Small intestine (tissue), 7 donors: Measurements from ENCODE around the gene CASKIN1. TPM values are rescaled to one million over a fixed set of nuclear protein-coding genes. Genes with fewer than 3 reads are reported as not detected.

Experiments used
- DNase-seq, 2 donors: peaks; one replicate each; pipeline versions ENCODE4 v3.0.0 to v3.0.0-alpha.2; 2013
- FAIRE-seq: peaks from 2 replicates; lab custom pipeline; 2012; peaks lifted over from hg19 to GRCh38; lab: Jason Lieb, UNC
- H3K27ac ChIP-seq, 3 donors: one replicate each; pipeline ENCODE4 v1.5.1; 2013; ENCODE audit warnings: low read length in 2 of 3, mild to moderate bottlenecking in 2 of 3, control low read depth in 1 of 3, inconsistent platforms in 1 of 3, low read depth in 1 of 3, moderate library complexity in 1 of 3
- H3K27me3 ChIP-seq, 3 donors: one replicate each; pipeline ENCODE4 v1.6.1; 2013; ENCODE audit warnings: low read length in 3 of 3, inconsistent platforms in 1 of 3; ENCODE audit not compliant: control insufficient read depth in 3 of 3, insufficient read depth in 3 of 3
- H3K36me3 ChIP-seq, 3 donors: one replicate each; pipeline ENCODE4 v1.6.1; 2013; ENCODE audit warnings: low read length in 3 of 3, inconsistent platforms in 1 of 3, low read depth in 1 of 3, mild to moderate bottlenecking in 1 of 3, moderate library complexity in 1 of 3; ENCODE audit not compliant: control insufficient read depth in 3 of 3, insufficient read depth in 2 of 3
- H3K4me1 ChIP-seq, 3 donors: one replicate each; pipeline ENCODE4 v1.6.1; 2013; ENCODE audit warnings: low read length in 2 of 3, inconsistent platforms in 1 of 3, low read depth in 1 of 3, mild to moderate bottlenecking in 1 of 3, moderate library complexity in 1 of 3; ENCODE audit not compliant: control insufficient read depth in 3 of 3, insufficient read depth in 2 of 3
- H3K4me3 ChIP-seq, 3 donors: one replicate each; pipeline ENCODE4 v1.5.1; 2013; ENCODE audit warnings: low read length in 3 of 3, control low read depth in 1 of 3, inconsistent platforms in 1 of 3, low read depth in 1 of 3, mild to moderate bottlenecking in 1 of 3, moderate library complexity in 1 of 3
- H3K9me3 ChIP-seq, 2 donors: one replicate each; pipeline ENCODE4 v1.6.1; 2013; ENCODE audit warnings: low read depth in 1 of 2, low read length in 1 of 2; ENCODE audit not compliant: control insufficient read depth in 2 of 2, insufficient read depth in 1 of 2
- WGBS, 3 donors: extraction: QIAGEN DNeasy Blood & Tissue Kit; methylation state at CpG; one replicate each; pipeline ENCODE4 v1.1.7; 2013; 5-methylcytosine and 5-hydroxymethylcytosine counted together
- polyA plus RNA-seq, 4 donors: library from polyadenylated mRNA; stranded (reverse) in 3 of 4; unstranded in 1 of 4; fragments of 200-250 nt in 3 of 4; fragments of 120-200 nt in 1 of 4; gene quantifications; one replicate each; pipeline versions ENCODE4 v1.2.1 to v1.2.3, GENCODE V29; 2013
- donor health status: healthy with polysubstance abuse.
- donor health status: control.
- donor health status: control.
- donor health status: Bipolar disorder and iron deficiency.
- donor health status: healthy.

The CASKIN1 gene
- polyA plus RNA-seq, 4 donors = 0.27 to 1.1 (median 0.51) TPM

- Histone ChIP-seq H3K4me1 (peaks cover 6 to 84% (median 26%) of the 10 kb centered on the region in 3 donors), H3K9me3 (no peaks in the 10 kb centered on the region), H3K27ac (peak overlapping the region; percentile 26 to 98 (median 90)), H3K4me3 (no peak overlapping the region), H3K27me3 (no peaks in the 10 kb centered on the region), H3K36me3 (peaks cover 0 to 70% (median 0%) of the 10 kb centered on the region in 3 donors)
- WGBS, 3 donors = 91 to 93% (median 93%) methylated on average over 10 of the region's 10 CpGs
- FAIRE-seq = no peak
- no peak for DNase-seq
Measured at GRCh38 chr16:2161911-2162310, 34.5 kb downstream of the CASKIN1 start.

- peaks cover 6 to 78% (median 29%) of the 10 kb centered on the region in 3 donors for H3K4me1 ChIP-seq
Measured at GRCh38 chr16:2160915-2161551, 35.4 kb downstream of the CASKIN1 start.

GRCh38 chr16:2159175-2159838 is 37.1 kb downstream of the CASKIN1 start:
- Histone ChIP-seq H3K27me3 (no peaks in the 10 kb centered on the region), H3K27ac (peak overlapping the region; percentile 5 to 80 (median 68)), H3K4me1 (peaks cover 6 to 73% (median 27%) of the 10 kb centered on the region in 3 donors), H3K4me3 (no peak overlapping the region), H3K9me3 (no peaks in the 10 kb centered on the region), H3K36me3 (peaks cover 0 to 60% (median 0%) of the 10 kb centered on the region in 3 donors)
- WGBS, 3 donors = 61 to 64% (median 63%) methylated on average over 20 to 24 of the region's 24 CpGs
- no peak for DNase-seq
- no peak for FAIRE-seq

More at GRCh38 chr16:2160915-2161551, 35.4 kb downstream of the CASKIN1 start:
- Histone ChIP-seq H3K36me3 (peaks cover 0 to 61% (median 0%) of the 10 kb centered on the region in 3 donors), H3K9me3 (no peaks in the 10 kb centered on the region), H3K4me3 (no peak overlapping the region), H3K27ac (peak overlapping the region in 2 of 3 donors; percentile 42 to 44), H3K27me3 (no peaks in the 10 kb centered on the region)
- FAIRE-seq (no peak), DNase-seq (peak; percentile 33 to 41)
- WGBS, 3 donors = 38 to 48% (median 47%) methylated on average over 16 to 20 of the region's 20 CpGs

- FAIRE-seq (no peak), DNase-seq (no peak)
Measured at GRCh38 chr16:2158262-2158638, 38.2 kb downstream of the CASKIN1 start.

GRCh38 chr16:2157480-2158261 is 38.7 kb downstream of the CASKIN1 start:
- no peaks in the 10 kb centered on the region for H3K27me3 ChIP-seq
- peaks cover 2 to 64% (median 25%) of the 10 kb centered on the region in 3 donors for H3K4me1 ChIP-seq
- peak overlapping the region in 1 of 3 donors; percentile 26 for H3K4me3 ChIP-seq
- H3K9me3 ChIP-seq = no peaks in the 10 kb centered on the region
- DNase-seq = peak; percentile 60 to 81
- FAIRE-seq = no peak
- peak overlapping the region; percentile 9 to 46 (median 46) for H3K27ac ChIP-seq
- peaks cover 0 to 65% (median 0%) of the 10 kb centered on the region in 3 donors for H3K36me3 ChIP-seq
- 33 to 73% (median 51%) methylated on average over 27 of the region's 27 CpGs for WGBS, 3 donors

More at GRCh38 chr16:2158262-2158638, 38.2 kb downstream of the CASKIN1 start:
- H3K36me3 ChIP-seq = peaks cover 0 to 61% (median 0%) of the 10 kb centered on the region in 3 donors
- H3K27ac ChIP-seq = peak overlapping the region; percentile 32 to 80 (median 68)
- no peak overlapping the region for H3K4me3 ChIP-seq
- no peaks in the 10 kb centered on the region for H3K9me3 ChIP-seq
- 76 to 83% (median 79%) methylated on average over 15 of the region's 15 CpGs for WGBS, 3 donors
- H3K4me1 ChIP-seq = peaks cover 6 to 65% (median 27%) of the 10 kb centered on the region in 3 donors
- H3K27me3 ChIP-seq = no peaks in the 10 kb centered on the region

- DNase-seq (no peak), FAIRE-seq (no peak)
- Histone ChIP-seq H3K27ac (peak overlapping the region; percentile 4 to 69 (median 46)), H3K4me1 (peaks cover 2 to 64% (median 22%) of the 10 kb centered on the region in 3 donors), H3K9me3 (no peaks in the 10 kb centered on the region), H3K4me3 (peak overlapping the region in 2 of 3 donors; percentile 65 to 87), H3K27me3 (no peaks in the 10 kb centered on the region), H3K36me3 (peaks cover 0 to 66% (median 0%) of the 10 kb centered on the region in 3 donors)
- 59 to 70% (median 63%) methylated on average over 5 of the region's 5 CpGs for WGBS, 3 donors
Measured at GRCh38 chr16:2156849-2157224, 39.6 kb downstream of the CASKIN1 start.

GRCh38 chr16:2155977-2156848 is 40.2 kb downstream of the CASKIN1 start:
- Histone ChIP-seq H3K4me3 (peak overlapping the region; percentile 65 to 87 (median 81)), H3K36me3 (peaks cover 0 to 66% (median 0%) of the 10 kb centered on the region in 3 donors), H3K9me3 (no peaks in the 10 kb centered on the region), H3K27me3 (no peaks in the 10 kb centered on the region), H3K27ac (peak overlapping the region; percentile 63 to 76 (median 69)), H3K4me1 (peaks cover 2 to 64% (median 22%) of the 10 kb centered on the region in 3 donors)
- DNase-seq (peak; percentile 42 to 55), FAIRE-seq (no peak)
- WGBS, 3 donors = 1 to 4% (median 4%) methylated on average over 39 to 46 of the region's 47 CpGs
